HEK293 (cell line): Measurements from ENCODE around the gene CRYZL1.

Experiments
- CTCF ChIA-PET: fragments of 350-600 bp; formaldehyde crosslinking; extraction: SDS; loops from one replicate; lab custom pipeline; 2021; ENCODE audit warnings: antibody characterized with exemption; lab: Yijun Ruan, JAX
- POLR2A ChIA-PET: fragments of 300-600 bp; formaldehyde crosslinking; extraction: SDS; loops from one replicate; lab custom pipeline; 2020; ENCODE audit warnings: antibody characterized with exemption, inconsistent platforms; lab: Yijun Ruan, JAX
- H3K27ac ChIP-seq: fragments of 200-500 bp; sonication (Bioruptor generic); 2 replicates; pipeline ENCODE4 v1.5.1; 2014; ENCODE audit warnings: low read depth, low read length, control low read depth, inconsistent platforms; ENCODE audit errors: extremely low read depth
- H3K36me3 ChIP-seq, 2 experiments: fragments of 200-500 bp in 1 of 2; sonication (Bioruptor generic) in 1 of 2; 1 replicate in 1 of 2; 2 replicates in 1 of 2; pipeline ENCODE4 v1.5.1; 2014 to 2017; ENCODE audit warnings: inconsistent platforms in 2 of 2, low read length in 2 of 2; ENCODE audit not compliant: control insufficient read depth in 2 of 2, insufficient read depth in 1 of 2
- H3K4me1 ChIP-seq: fragments of 200-500 bp; sonication (Bioruptor generic); 2 replicates; pipeline ENCODE4 v1.5.1; 2014; ENCODE audit warnings: mild to moderate bottlenecking, low read length, inconsistent platforms; ENCODE audit not compliant: control insufficient read depth, insufficient read depth
- H3K4me3 ChIP-seq: 2 replicates; pipeline ENCODE4 v1.5.1; 2011; ENCODE audit warnings: low read depth, mild to moderate bottlenecking, control low read depth, low read length, moderate library complexity
- H3K9me3 ChIP-seq: fragments of 200-500 bp; sonication (Bioruptor generic); 2 replicates; pipeline ENCODE4 v1.5.1; 2014; ENCODE audit warnings: low read depth, low read length, inconsistent platforms; ENCODE audit not compliant: control insufficient read depth, insufficient read depth
- BCL11A ChIP-seq: fragments of 450-650 bp; formaldehyde crosslinking; IDR thresholded peaks from 2 replicates; pipeline ENCODE4 v1.5.1; 2016; ENCODE audit warnings: low read depth, missing biosample characterization, missing genetic modification characterization
- GLIS1 ChIP-seq: fragments of 450-650 bp; formaldehyde crosslinking; IDR thresholded peaks from 2 replicates; pipeline ENCODE4 v1.5.1; 2016; ENCODE audit warnings: missing biosample characterization, missing genetic modification characterization
- IKZF3 ChIP-seq: fragments of 450-650 bp; IDR thresholded peaks from 2 replicates; pipeline ENCODE4 v1.5.0; 2018; ENCODE audit warnings: missing biosample characterization, mild to moderate bottlenecking, missing genetic modification characterization, moderate library complexity
- KLF1 ChIP-seq: fragments of 450-650 bp; formaldehyde crosslinking; IDR thresholded peaks from 2 replicates; pipeline ENCODE4 v1.5.1; 2016; ENCODE audit warnings: missing biosample characterization, missing genetic modification characterization
- KLF10 ChIP-seq: fragments of 450-650 bp; IDR thresholded peaks from 2 replicates; pipeline ENCODE4 v1.5.1; 2018; ENCODE audit warnings: missing biosample characterization, mild to moderate bottlenecking, missing genetic modification characterization
- KLF8 ChIP-seq: fragments of 450-650 bp; formaldehyde crosslinking; IDR thresholded peaks from 2 replicates; pipeline ENCODE4 v1.5.1; 2016; ENCODE audit warnings: missing biosample characterization, missing genetic modification characterization
- MZF1 ChIP-seq: fragments of 450-650 bp; formaldehyde crosslinking; IDR thresholded peaks from 2 replicates; pipeline ENCODE4 v1.5.1; 2017; ENCODE audit warnings: missing biosample characterization, missing genetic modification characterization, borderline replicate concordance
- WT1 ChIP-seq: fragments of 450-650 bp; formaldehyde crosslinking; IDR thresholded peaks from 2 replicates; pipeline ENCODE4 v1.5.1; 2016; ENCODE audit warnings: missing biosample characterization, missing genetic modification characterization
- ZBTB17 ChIP-seq: fragments of 450-650 bp; formaldehyde crosslinking; IDR thresholded peaks from 2 replicates; pipeline ENCODE4 v1.5.1; 2016; ENCODE audit warnings: missing biosample characterization, missing genetic modification characterization
- ZBTB48 ChIP-seq: fragments of 450-650 bp; formaldehyde crosslinking; IDR thresholded peaks from 2 replicates; pipeline ENCODE4 v1.5.1; 2016; ENCODE audit warnings: missing biosample characterization, missing genetic modification characterization
- ZEB2 ChIP-seq: fragments of 450-650 bp; formaldehyde crosslinking; IDR thresholded peaks from 2 replicates; pipeline ENCODE4 v1.5.1; 2016; ENCODE audit warnings: missing biosample characterization, missing genetic modification characterization
- ZFP69B ChIP-seq: fragments of 450-650 bp; formaldehyde crosslinking; IDR thresholded peaks from 2 replicates; pipeline ENCODE4 v1.5.1; 2016; ENCODE audit warnings: missing biosample characterization, missing genetic modification characterization
- ZNF155 ChIP-seq: fragments of 450-650 bp; formaldehyde crosslinking; IDR thresholded peaks from 2 replicates; pipeline ENCODE4 v1.5.1; 2016; ENCODE audit warnings: missing biosample characterization, missing genetic modification characterization
- ZNF214 ChIP-seq: fragments of 450-650 bp; formaldehyde crosslinking; IDR thresholded peaks from 2 replicates; pipeline ENCODE4 v1.5.1; 2017; ENCODE audit warnings: missing biosample characterization, mild to moderate bottlenecking, missing genetic modification characterization, borderline replicate concordance
- ZNF433 ChIP-seq: fragments of 450-650 bp; formaldehyde crosslinking; IDR thresholded peaks from 2 replicates; pipeline ENCODE4 v1.5.1; 2016; ENCODE audit warnings: missing biosample characterization, missing genetic modification characterization, low read depth
- ZNF558 ChIP-seq: fragments of 450-650 bp; formaldehyde crosslinking; IDR thresholded peaks from 2 replicates; pipeline ENCODE4 v1.5.1; 2016; ENCODE audit warnings: missing biosample characterization, missing genetic modification characterization
- ZNF600 ChIP-seq: fragments of 450-650 bp; formaldehyde crosslinking; IDR thresholded peaks from 2 replicates; pipeline ENCODE4 v1.5.1; 2016; ENCODE audit warnings: missing biosample characterization, missing genetic modification characterization
- ZNF660 ChIP-seq: fragments of 450-650 bp; IDR thresholded peaks from 2 replicates; pipeline ENCODE4 v1.5.1; 2018; ENCODE audit warnings: missing biosample characterization, mild to moderate bottlenecking, missing genetic modification characterization
- ZNF791 ChIP-seq: fragments of 450-650 bp; formaldehyde crosslinking; IDR thresholded peaks from 2 replicates; pipeline ENCODE4 v1.5.1; 2016; ENCODE audit warnings: missing biosample characterization, missing genetic modification characterization
- ZNF792 ChIP-seq: fragments of 450-650 bp; formaldehyde crosslinking; IDR thresholded peaks from 2 replicates; pipeline ENCODE4 v1.5.1; 2016; ENCODE audit warnings: missing biosample characterization, missing genetic modification characterization
- ZSCAN16 ChIP-seq: fragments of 450-650 bp; formaldehyde crosslinking; IDR thresholded peaks from 2 replicates; pipeline ENCODE4 v1.5.1; 2016; ENCODE audit warnings: missing biosample characterization, missing genetic modification characterization
- ZXDB ChIP-seq: fragments of 450-650 bp; formaldehyde crosslinking; IDR thresholded peaks from 2 replicates; pipeline ENCODE4 v1.5.1; 2016; ENCODE audit warnings: missing biosample characterization, missing genetic modification characterization
- TF ChIP-seq, protein P1 (sequence below): fragments of 450-650 bp; formaldehyde crosslinking; IDR thresholded peaks from 2 replicates; pipeline ENCODE4 v1.5.1; 2016; ENCODE audit warnings: missing biosample characterization, missing genetic modification characterization
- TF ChIP-seq, protein P2 (sequence below): fragments of 450-650 bp; formaldehyde crosslinking; IDR thresholded peaks from 2 replicates; pipeline ENCODE4 v1.5.1; 2016; ENCODE audit warnings: missing biosample characterization, missing genetic modification characterization
- TF ChIP-seq, protein P3 (sequence below): fragments of 450-650 bp; formaldehyde crosslinking; IDR thresholded peaks from 2 replicates; pipeline ENCODE4 v1.5.1; 2016; ENCODE audit warnings: missing biosample characterization, missing genetic modification characterization
- TF ChIP-seq, protein P4 (sequence below): fragments of 450-650 bp; formaldehyde crosslinking; optimal IDR thresholded peaks from 2 replicates; pipeline ENCODE3; 2016; ENCODE audit warnings: missing biosample characterization, mild to moderate bottlenecking, missing genetic modification characterization
- TF ChIP-seq, protein P5 (sequence below): sonication (generic); formaldehyde crosslinking; IDR thresholded peaks from 2 replicates; pipeline ENCODE4 v1.8.1; 2022; ENCODE audit warnings: mild to moderate bottlenecking, moderate library complexity, missing genetic modification reagents
- TF ChIP-seq, protein P6 (sequence below): fragments of 450-650 bp; formaldehyde crosslinking; IDR thresholded peaks from 2 replicates; pipeline ENCODE4 v1.5.1; 2016; ENCODE audit warnings: missing biosample characterization, missing genetic modification characterization

The CRYZL1 gene

DNA sequence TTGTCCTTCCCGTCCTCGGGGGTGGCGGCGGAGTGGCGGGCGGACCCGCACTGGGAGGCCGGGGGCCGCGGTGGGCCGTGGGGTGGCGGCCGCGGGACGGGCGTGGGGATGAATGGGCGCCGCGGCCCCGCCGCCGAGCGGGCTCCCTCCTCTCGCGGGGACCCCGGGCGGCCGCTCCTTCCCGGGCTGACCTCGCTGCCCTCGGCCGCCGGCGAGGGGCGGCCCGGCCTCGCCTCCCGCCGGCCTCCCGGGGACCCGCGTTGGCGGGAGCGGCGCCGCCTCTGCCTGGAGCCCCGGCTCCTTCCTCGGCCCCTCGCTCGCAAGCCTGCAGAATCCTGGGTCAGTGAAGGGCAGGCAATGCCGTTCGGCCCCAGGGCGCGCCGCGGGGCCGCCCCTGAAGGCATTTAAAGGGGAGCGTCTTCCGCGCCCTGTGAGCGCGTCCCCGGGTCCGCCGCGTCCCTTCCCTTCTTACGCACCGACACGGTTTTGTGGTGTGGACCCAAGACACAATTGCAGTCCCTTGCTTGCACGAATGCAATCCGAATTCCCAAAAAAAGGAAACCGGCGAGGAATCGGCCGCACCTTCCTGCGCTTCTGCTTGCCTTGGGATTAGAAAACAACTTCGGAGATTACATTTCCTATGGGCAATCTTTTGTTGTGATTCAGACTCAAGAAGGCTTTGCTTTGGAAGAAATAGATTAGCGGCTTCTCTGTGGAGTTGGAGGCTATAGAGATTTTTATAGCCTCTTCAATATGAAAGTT, 1.5 kb upstream of the CRYZL1 start:
- Histone ChIP-seq H3K36me3 (peaks cover 0 to 4% of the 10 kb centered on the region in 2 experiments; a peak in 1 of 3 replicates), H3K27ac (peak overlapping the region; percentile 79), H3K4me3 (peak overlapping the region; percentile 62), H3K9me3 (no peaks in the 10 kb centered on the region), H3K4me1 (peaks cover 13% of the 10 kb centered on the region)
- CTCF ChIA-PET, result no interaction called here
- POLR2A ChIA-PET, result interaction anchor here (1.0 kb wide), 4 partner anchors 8 to 259 kb away, joined by 3 to 6 read pairs (median 4); partner anchors contain the start of gene DONSON
- TF ChIP-seq ZNF433 (tag by site-specific recombination) (no peak), BCL11A (tag by site-specific recombination) (no peak), ZNF660 (0 out of 2 replicates have a peak, but pooled peaks have one; percentile 9), ZEB2 (tag by site-specific recombination) (peak; percentile 50; the same call in 1 of the 2 replicates), GLIS1 (tag by site-specific recombination) (peak; percentile 66), IKZF3 (tag by site-specific recombination) (peak; percentile 29; the same call in 1 of the 2 replicates), ZNF792 (tag by site-specific recombination) (no peak), ZNF600 (tag by site-specific recombination) (peak; percentile 57; the same call in 1 of the 2 replicates), MZF1 (0 out of 2 replicates have a peak, but pooled peaks have one; percentile 13), KLF1 (0 out of 2 replicates have a peak, but pooled peaks have one; percentile 11), ZNF155 (tag by site-specific recombination) (no peak), ZBTB48 (0 out of 2 replicates have a peak, but pooled peaks have one; percentile 40), ZNF558 (tag by site-specific recombination) (no peak), ZXDB (tag by site-specific recombination) (0 out of 2 replicates have a peak, but pooled peaks have one; percentile 25), KLF8 (tag by site-specific recombination) (peak; percentile 77), ZNF214 (no peak), ZFP69B (tag by site-specific recombination) (peak; percentile 41; the same call in 1 of the 2 replicates), KLF10 (peak; percentile 24; the same call in 1 of the 2 replicates), WT1 (tag by site-specific recombination) (peak; percentile 26; the same call in 1 of the 2 replicates), ZBTB17 (peak; percentile 70; the same call in 1 of the 2 replicates), ZSCAN16 (tag by site-specific recombination) (no peak; the same call in 1 of the 2 replicates), ZNF791 (tag by site-specific recombination) (no peak)
- TF ChIP-seq, protein P1, sequence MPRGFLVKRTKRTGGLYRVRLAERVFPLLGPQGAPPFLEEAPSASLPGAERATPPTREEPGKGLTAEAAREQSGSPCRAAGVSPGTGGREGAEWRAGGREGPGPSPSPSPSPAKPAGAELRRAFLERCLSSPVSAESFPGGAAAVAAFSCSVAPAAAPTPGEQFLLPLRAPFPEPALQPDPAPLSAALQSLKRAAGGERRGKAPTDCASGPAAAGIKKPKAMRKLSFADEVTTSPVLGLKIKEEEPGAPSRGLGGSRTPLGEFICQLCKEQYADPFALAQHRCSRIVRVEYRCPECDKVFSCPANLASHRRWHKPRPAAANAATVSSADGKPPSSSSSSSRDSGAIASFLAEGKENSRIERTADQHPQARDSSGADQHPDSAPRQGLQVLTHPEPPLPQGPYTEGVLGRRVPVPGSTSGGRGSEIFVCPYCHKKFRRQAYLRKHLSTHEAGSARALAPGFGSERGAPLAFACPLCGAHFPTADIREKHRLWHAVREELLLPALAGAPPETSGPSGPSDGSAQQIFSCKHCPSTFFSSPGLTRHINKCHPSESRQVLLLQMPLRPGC (tag by site-specific recombination), result no peak
- TF ChIP-seq, protein P2, sequence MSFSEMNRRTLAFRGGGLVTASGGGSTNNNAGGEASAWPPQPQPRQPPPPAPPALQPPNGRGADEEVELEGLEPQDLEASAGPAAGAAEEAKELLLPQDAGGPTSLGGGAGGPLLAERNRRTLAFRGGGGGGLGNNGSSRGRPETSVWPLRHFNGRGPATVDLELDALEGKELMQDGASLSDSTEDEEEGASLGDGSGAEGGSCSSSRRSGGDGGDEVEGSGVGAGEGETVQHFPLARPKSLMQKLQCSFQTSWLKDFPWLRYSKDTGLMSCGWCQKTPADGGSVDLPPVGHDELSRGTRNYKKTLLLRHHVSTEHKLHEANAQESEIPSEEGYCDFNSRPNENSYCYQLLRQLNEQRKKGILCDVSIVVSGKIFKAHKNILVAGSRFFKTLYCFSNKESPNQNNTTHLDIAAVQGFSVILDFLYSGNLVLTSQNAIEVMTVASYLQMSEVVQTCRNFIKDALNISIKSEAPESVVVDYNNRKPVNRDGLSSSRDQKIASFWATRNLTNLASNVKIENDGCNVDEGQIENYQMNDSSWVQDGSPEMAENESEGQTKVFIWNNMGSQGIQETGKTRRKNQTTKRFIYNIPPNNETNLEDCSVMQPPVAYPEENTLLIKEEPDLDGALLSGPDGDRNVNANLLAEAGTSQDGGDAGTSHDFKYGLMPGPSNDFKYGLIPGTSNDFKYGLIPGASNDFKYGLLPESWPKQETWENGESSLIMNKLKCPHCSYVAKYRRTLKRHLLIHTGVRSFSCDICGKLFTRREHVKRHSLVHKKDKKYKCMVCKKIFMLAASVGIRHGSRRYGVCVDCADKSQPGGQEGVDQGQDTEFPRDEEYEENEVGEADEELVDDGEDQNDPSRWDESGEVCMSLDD (tag by site-specific recombination), result 0 out of 2 replicates have a peak, but pooled peaks have one; percentile 26
- TF ChIP-seq, protein P3, sequence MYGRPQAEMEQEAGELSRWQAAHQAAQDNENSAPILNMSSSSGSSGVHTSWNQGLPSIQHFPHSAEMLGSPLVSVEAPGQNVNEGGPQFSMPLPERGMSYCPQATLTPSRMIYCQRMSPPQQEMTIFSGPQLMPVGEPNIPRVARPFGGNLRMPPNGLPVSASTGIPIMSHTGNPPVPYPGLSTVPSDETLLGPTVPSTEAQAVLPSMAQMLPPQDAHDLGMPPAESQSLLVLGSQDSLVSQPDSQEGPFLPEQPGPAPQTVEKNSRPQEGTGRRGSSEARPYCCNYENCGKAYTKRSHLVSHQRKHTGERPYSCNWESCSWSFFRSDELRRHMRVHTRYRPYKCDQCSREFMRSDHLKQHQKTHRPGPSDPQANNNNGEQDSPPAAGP, result peak; percentile 53; the same call in 1 of the 2 replicates
- TF ChIP-seq, protein P4, sequence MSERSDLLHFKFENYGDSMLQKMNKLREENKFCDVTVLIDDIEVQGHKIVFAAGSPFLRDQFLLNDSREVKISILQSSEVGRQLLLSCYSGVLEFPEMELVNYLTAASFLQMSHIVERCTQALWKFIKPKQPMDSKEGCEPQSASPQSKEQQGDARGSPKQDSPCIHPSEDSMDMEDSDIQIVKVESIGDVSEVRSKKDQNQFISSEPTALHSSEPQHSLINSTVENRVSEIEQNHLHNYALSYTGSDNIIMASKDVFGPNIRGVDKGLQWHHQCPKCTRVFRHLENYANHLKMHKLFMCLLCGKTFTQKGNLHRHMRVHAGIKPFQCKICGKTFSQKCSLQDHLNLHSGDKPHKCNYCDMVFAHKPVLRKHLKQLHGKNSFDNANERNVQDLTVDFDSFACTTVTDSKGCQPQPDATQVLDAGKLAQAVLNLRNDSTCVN, result peak; percentile 90
- TF ChIP-seq, protein P5, sequence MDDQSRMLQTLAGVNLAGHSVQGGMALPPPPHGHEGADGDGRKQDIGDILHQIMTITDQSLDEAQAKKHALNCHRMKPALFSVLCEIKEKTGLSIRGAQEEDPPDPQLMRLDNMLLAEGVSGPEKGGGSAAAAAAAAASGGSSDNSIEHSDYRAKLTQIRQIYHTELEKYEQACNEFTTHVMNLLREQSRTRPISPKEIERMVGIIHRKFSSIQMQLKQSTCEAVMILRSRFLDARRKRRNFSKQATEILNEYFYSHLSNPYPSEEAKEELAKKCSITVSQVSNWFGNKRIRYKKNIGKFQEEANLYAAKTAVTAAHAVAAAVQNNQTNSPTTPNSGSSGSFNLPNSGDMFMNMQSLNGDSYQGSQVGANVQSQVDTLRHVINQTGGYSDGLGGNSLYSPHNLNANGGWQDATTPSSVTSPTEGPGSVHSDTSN (CRISPR knock-in tag), result no peak
- TF ChIP-seq, protein P6, sequence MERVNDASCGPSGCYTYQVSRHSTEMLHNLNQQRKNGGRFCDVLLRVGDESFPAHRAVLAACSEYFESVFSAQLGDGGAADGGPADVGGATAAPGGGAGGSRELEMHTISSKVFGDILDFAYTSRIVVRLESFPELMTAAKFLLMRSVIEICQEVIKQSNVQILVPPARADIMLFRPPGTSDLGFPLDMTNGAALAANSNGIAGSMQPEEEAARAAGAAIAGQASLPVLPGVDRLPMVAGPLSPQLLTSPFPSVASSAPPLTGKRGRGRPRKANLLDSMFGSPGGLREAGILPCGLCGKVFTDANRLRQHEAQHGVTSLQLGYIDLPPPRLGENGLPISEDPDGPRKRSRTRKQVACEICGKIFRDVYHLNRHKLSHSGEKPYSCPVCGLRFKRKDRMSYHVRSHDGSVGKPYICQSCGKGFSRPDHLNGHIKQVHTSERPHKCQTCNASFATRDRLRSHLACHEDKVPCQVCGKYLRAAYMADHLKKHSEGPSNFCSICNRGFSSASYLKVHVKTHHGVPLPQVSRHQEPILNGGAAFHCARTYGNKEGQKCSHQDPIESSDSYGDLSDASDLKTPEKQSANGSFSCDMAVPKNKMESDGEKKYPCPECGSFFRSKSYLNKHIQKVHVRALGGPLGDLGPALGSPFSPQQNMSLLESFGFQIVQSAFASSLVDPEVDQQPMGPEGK (tag by site-specific recombination), result peak; percentile 74
